T-helper 2 cell treated with Interferon-gamma antibody and Interleukin-4, amounts not matched to agents 5 μg/mL and 100 μg/mL, for 36 hours (primary cell): ENCODE data around the gene RNF125.
"Not testable (repeated sequence)": the region's sequence is repeated elsewhere in the genome, so short reads cannot be mapped to it uniquely, and the experiment has no call there.

Experiments used
- DNase-seq: peaks from one replicate; pipeline ENCODE4 v3.0.0; 2021; ENCODE audit warnings: low spot score
- H3K27ac Mint-ChIP-seq: one replicate; pipeline ENCODE4 v1.8.0; 2021; ENCODE audit warnings: mild to moderate bottlenecking, mixed read lengths
- H3K27me3 Mint-ChIP-seq: one replicate; pipeline ENCODE4 v1.8.0; 2021; ENCODE audit warnings: low read depth, mixed read lengths
- H3K36me3 Mint-ChIP-seq: one replicate; pipeline ENCODE4 v1.8.0; 2021; ENCODE audit warnings: low read depth, mixed read lengths
- H3K4me1 Mint-ChIP-seq: one replicate; pipeline ENCODE4 v1.8.0; 2021; ENCODE audit warnings: low read depth, mixed read lengths
- H3K4me3 Mint-ChIP-seq: one replicate; pipeline ENCODE4 v1.8.0; 2022; ENCODE audit warnings: mild to moderate bottlenecking, moderate library complexity, mixed read lengths
- H3K9me3 Mint-ChIP-seq: one replicate; pipeline ENCODE4 v1.8.0; 2021; ENCODE audit warnings: mixed read lengths

RNF125 gene

GRCh38 chr18:32018331-32019250 lies at the start of gene RNF125:
RNF125 (plus strand) TSS chr18:32018825; CDS start chr18:32018864, 39 bp downstream.
- DNase-seq = peak; percentile 93
- peak within 1 kb of the TSS; percentile 88 for H3K4me3 Mint-ChIP-seq
- peak within 1 kb of the TSS; percentile 98 for H3K27ac Mint-ChIP-seq
- peaks cover 32% of the 10 kb centered on the region for H3K36me3 Mint-ChIP-seq
- H3K27me3 Mint-ChIP-seq = no peaks in the 10 kb centered on the region
- H3K9me3 Mint-ChIP-seq = no peaks in the 10 kb centered on the region
- peaks cover 39% of the 10 kb centered on the region for H3K4me1 Mint-ChIP-seq

GRCh38 chr18:31970617-31971016 lies 48.0 kb upstream of the RNF125 start:
- no peak for DNase-seq
- peaks cover 25% of the 10 kb centered on the region for H3K9me3 Mint-ChIP-seq
- no peak overlapping the region for H3K27ac Mint-ChIP-seq
- H3K27me3 Mint-ChIP-seq = no peaks in the 10 kb centered on the region
- H3K4me3 Mint-ChIP-seq = no peak overlapping the region
- H3K4me1 Mint-ChIP-seq = no peaks in the 10 kb centered on the region
- H3K36me3 Mint-ChIP-seq = peaks cover 10% of the 10 kb centered on the region

- Mint-ChIP-seq H3K9me3 (peaks cover 53% of the 10 kb centered on the region), H3K4me3 (no peak overlapping the region)
These were observed 44.6 kb upstream of the RNF125 start for GRCh38 chr18:31973929-31974546.

GRCh38 chr18:31976242-31976641 lies 42.4 kb upstream of the RNF125 start:
- Mint-ChIP-seq H3K27ac (no peak overlapping the region), H3K4me3 (no peak overlapping the region), H3K4me1 (no peaks in the 10 kb centered on the region), H3K36me3 (peaks cover 19% of the 10 kb centered on the region), H3K9me3 (peaks cover 58% of the 10 kb centered on the region), H3K27me3 (no peaks in the 10 kb centered on the region)
- no peak for DNase-seq

More at GRCh38 chr18:31973929-31974546, 44.6 kb upstream of the RNF125 start:
- no peaks in the 10 kb centered on the region for H3K4me1 Mint-ChIP-seq
- no peak overlapping the region for H3K27ac Mint-ChIP-seq
- no peak for DNase-seq
- no peaks in the 10 kb centered on the region for H3K27me3 Mint-ChIP-seq
- peaks cover 19% of the 10 kb centered on the region for H3K36me3 Mint-ChIP-seq

- Mint-ChIP-seq H3K4me3 (no peak overlapping the region), H3K27me3 (no peaks in the 10 kb centered on the region), H3K9me3 (peaks cover 54% of the 10 kb centered on the region), H3K4me1 (peaks cover 2% of the 10 kb centered on the region), H3K36me3 (peaks cover 19% of the 10 kb centered on the region), H3K27ac (no peak overlapping the region)
- no peak for DNase-seq
These were observed 41.3 kb upstream of the RNF125 start for GRCh38 chr18:31977270-31977872.

GRCh38 chr18:31978616-31979015 lies 40.0 kb upstream of the RNF125 start:
- Mint-ChIP-seq H3K27me3 (no peaks in the 10 kb centered on the region), H3K27ac (no peak overlapping the region), H3K4me3 (no peak overlapping the region), H3K4me1 (peaks cover 12% of the 10 kb centered on the region), H3K36me3 (peaks cover 17% of the 10 kb centered on the region), H3K9me3 (peaks cover 50% of the 10 kb centered on the region)
- DNase-seq = no peak

GRCh38 chr18:31979714-31980113 lies 38.9 kb upstream of the RNF125 start:
- no peak overlapping the region for H3K27ac Mint-ChIP-seq
- peaks cover 10% of the 10 kb centered on the region for H3K36me3 Mint-ChIP-seq
- no peak for DNase-seq
- H3K27me3 Mint-ChIP-seq = no peaks in the 10 kb centered on the region
- peaks cover 41% of the 10 kb centered on the region for H3K9me3 Mint-ChIP-seq
- no peak overlapping the region for H3K4me3 Mint-ChIP-seq
- H3K4me1 Mint-ChIP-seq = peaks cover 22% of the 10 kb centered on the region

- H3K27me3 Mint-ChIP-seq = no peaks in the 10 kb centered on the region
- H3K36me3 Mint-ChIP-seq = peaks cover 9% of the 10 kb centered on the region
These were observed 37.8 kb upstream of the RNF125 start for GRCh38 chr18:31980863-31981262.

GRCh38 chr18:31983020-31983419 lies 35.6 kb upstream of the RNF125 start:
- Mint-ChIP-seq H3K36me3 (peaks cover 4% of the 10 kb centered on the region), H3K27me3 (no peaks in the 10 kb centered on the region), H3K4me3 (no peak overlapping the region), H3K27ac (no peak overlapping the region), H3K9me3 (peaks cover 15% of the 10 kb centered on the region), H3K4me1 (peaks cover 24% of the 10 kb centered on the region)
- DNase-seq = no peak

More at GRCh38 chr18:31980863-31981262, 37.8 kb upstream of the RNF125 start:
- H3K27ac Mint-ChIP-seq = no peak overlapping the region
- no peak overlapping the region for H3K4me3 Mint-ChIP-seq
- DNase-seq = no peak
- H3K4me1 Mint-ChIP-seq = peaks cover 24% of the 10 kb centered on the region
- H3K9me3 Mint-ChIP-seq = peaks cover 32% of the 10 kb centered on the region

- DNase-seq = no peak
- Mint-ChIP-seq H3K4me1 (peaks cover 24% of the 10 kb centered on the region), H3K36me3 (peaks cover under 1% of the 10 kb centered on the region), H3K4me3 (no peak overlapping the region), H3K27me3 (no peaks in the 10 kb centered on the region), H3K9me3 (peaks cover 6% of the 10 kb centered on the region), H3K27ac (no peak overlapping the region)
These were observed 34.6 kb upstream of the RNF125 start for GRCh38 chr18:31983976-31984375.

- H3K4me1 Mint-ChIP-seq = peaks cover 7% of the 10 kb centered on the region
- no peak for DNase-seq
These were observed 27.8 kb upstream of the RNF125 start for GRCh38 chr18:31990823-31991222.

GRCh38 chr18:31996007-31996406 lies 22.6 kb upstream of the RNF125 start:
- no peaks in the 10 kb centered on the region for H3K9me3 Mint-ChIP-seq
- peaks cover 4% of the 10 kb centered on the region for H3K27me3 Mint-ChIP-seq
- no peaks in the 10 kb centered on the region for H3K36me3 Mint-ChIP-seq
- DNase-seq = no peak
- H3K4me3 Mint-ChIP-seq = no peak overlapping the region
- H3K27ac Mint-ChIP-seq = no peak overlapping the region
- peaks cover 3% of the 10 kb centered on the region for H3K4me1 Mint-ChIP-seq

More at GRCh38 chr18:31990823-31991222, 27.8 kb upstream of the RNF125 start:
- H3K4me3 Mint-ChIP-seq = no peak overlapping the region
- H3K9me3 Mint-ChIP-seq = no peaks in the 10 kb centered on the region
- H3K27me3 Mint-ChIP-seq = peaks cover 4% of the 10 kb centered on the region
- H3K36me3 Mint-ChIP-seq = no peaks in the 10 kb centered on the region
- no peak overlapping the region for H3K27ac Mint-ChIP-seq

GRCh38 chr18:31998880-31999412 lies 19.7 kb upstream of the RNF125 start:
- no peak overlapping the region for H3K4me3 Mint-ChIP-seq
- H3K36me3 Mint-ChIP-seq = no peaks in the 10 kb centered on the region
- H3K9me3 Mint-ChIP-seq = no peaks in the 10 kb centered on the region
- DNase-seq = no peak
- no peak overlapping the region for H3K27ac Mint-ChIP-seq
- peaks cover 4% of the 10 kb centered on the region for H3K4me1 Mint-ChIP-seq
- peaks cover 9% of the 10 kb centered on the region for H3K27me3 Mint-ChIP-seq

GRCh38 chr18:32001141-32001540 lies 17.5 kb upstream of the RNF125 start:
- H3K4me1 Mint-ChIP-seq, H3K4me3 Mint-ChIP-seq, H3K36me3 Mint-ChIP-seq, DNase-seq, H3K27ac Mint-ChIP-seq, H3K27me3 Mint-ChIP-seq, H3K9me3 Mint-ChIP-seq: not testable (repeated sequence)
